GM12878 (cell line): ENCODE results near the gene PPARD. TPM values are rescaled to one million over a fixed set of nuclear protein-coding genes. Genes with fewer than 3 reads are reported as not detected.

Experiments used
- ATAC-seq: fragments of 200-7000 bp; cut with Tn5 transposase; 3 replicates; pipeline ENCODE4 v1.9.1; 2020; ENCODE audit warnings: mild to moderate bottlenecking, moderate library complexity
- BruUV-seq: library from RNA; stranded (reverse); fragments of 400-500 nt; replicated peaks from 2 replicates; lab custom pipeline; 2021; lab: Mats Ljungman, UMichigan
- CTCF ChIA-PET: fragments of 300-600 bp; sonication (Branson Sonifier 250); formaldehyde crosslinking; extraction: SDS; loops from one replicate; lab custom pipeline; 2021; ENCODE audit warnings: inconsistent platforms; lab: Yijun Ruan, JAX
- POLR2A ChIA-PET: fragments of 350-600 bp; formaldehyde crosslinking; extraction: SDS; loops from one replicate; lab custom pipeline; 2021; ENCODE audit warnings: inconsistent platforms; lab: Charles Lee
- RAD21 ChIA-PET: fragments of 300-600 bp; sonication (Branson Sonifier 250); formaldehyde crosslinking; loops from one replicate; lab custom pipeline; 2023; ENCODE audit warnings: antibody characterized with exemption; ENCODE audit not compliant: unreplicated experiment; lab: Charles Lee
- SMC1A ChIA-PET: fragments of 300-600 bp; sonication (Branson Sonifier 250); formaldehyde crosslinking; loops from one replicate; lab custom pipeline; 2023; ENCODE audit not compliant: unreplicated experiment, uncharacterized antibody; lab: Charles Lee
- DNase-seq: peaks from one replicate; pipeline ENCODE4 v3.0.0-alpha.2; 2011; ENCODE audit warnings: low read depth, low spot score
- FAIRE-seq: peaks from 3 replicates; lab custom pipeline; 2011; peaks lifted over from hg19 to GRCh38; lab: Jason Lieb, UNC
- H2AFZ ChIP-seq: 2 replicates; pipeline ENCODE4 v1.6.0; 2011; ENCODE audit warnings: low read depth, low read length, control low read depth; ENCODE audit not compliant: control insufficient read depth
- H3K27ac ChIP-seq: 2 replicates; pipeline ENCODE4 v1.5.1; 2011; ENCODE audit warnings: control low read depth; ENCODE audit not compliant: control insufficient read depth, insufficient read depth
- H3K27me3 ChIP-seq, 2 experiments: replicated peaks in 1 of 2; 2 replicates each; pipeline versions ENCODE4 v1.6.0 to v1.6.1; 2011; ENCODE audit warnings: low read length in 1 of 2; ENCODE audit not compliant: control insufficient read depth in 2 of 2, insufficient read depth in 2 of 2
- H3K36me3 ChIP-seq, 2 experiments: 2 replicates each; pipeline ENCODE4 v1.5.1; 2011; ENCODE audit warnings: low read length in 1 of 2; ENCODE audit not compliant: control insufficient read depth in 2 of 2, insufficient read depth in 2 of 2
- H3K4me1 ChIP-seq: 2 replicates; pipeline ENCODE4 v1.6.1; 2011; ENCODE audit warnings: mild to moderate bottlenecking, low read length, moderate library complexity, mixed read lengths; ENCODE audit not compliant: control insufficient read depth, insufficient read depth
- H3K4me2 ChIP-seq: 2 replicates; pipeline ENCODE4 v1.6.0; 2011; ENCODE audit warnings: control low read depth; ENCODE audit not compliant: control insufficient read depth, insufficient read depth
- H3K4me3 ChIP-seq: fragments of 200-600 bp; sonication (generic); 2 replicates; pipeline ENCODE4 v1.5.1; 2016
- H3K79me2 ChIP-seq: 2 replicates; pipeline ENCODE4 v1.6.0; 2011; ENCODE audit warnings: low read length; ENCODE audit not compliant: control insufficient read depth, insufficient read depth
- H3K9ac ChIP-seq: 2 replicates; pipeline ENCODE4 v1.8.0; 2011; ENCODE audit warnings: low read length, control low read depth, mixed read lengths; ENCODE audit not compliant: control insufficient read depth, insufficient read depth
- H3K9me3 ChIP-seq: replicated peaks from 3 replicates; pipeline ENCODE4 v1.5.1; 2011; ENCODE audit warnings: mild to moderate bottlenecking, low read length; ENCODE audit not compliant: control insufficient read depth, insufficient read depth
- H4K20me1 ChIP-seq: 2 replicates; pipeline ENCODE4 v1.6.0; 2011; ENCODE audit not compliant: control insufficient read depth, insufficient read depth
- FOXM1 ChIP-seq: IDR thresholded peaks from 2 replicates; pipeline ENCODE4 v1.6.1; 2012; ENCODE audit warnings: low read depth, mild to moderate bottlenecking, inconsistent platforms, low read length, moderate library complexity
- IKZF2 ChIP-seq, 2 experiments: fragments of 450-650 bp; IDR thresholded peaks; 2 replicates each; pipeline ENCODE4 v1.6.1; 2017; ENCODE audit warnings: mild to moderate bottlenecking in 2 of 2, moderate library complexity in 2 of 2
- MTA2 ChIP-seq: fragments of 450-650 bp; IDR thresholded peaks from 2 replicates; pipeline ENCODE4 v1.6.1; 2016; ENCODE audit warnings: low read depth, mild to moderate bottlenecking, moderate library complexity
- RCOR1 ChIP-seq: conservative IDR thresholded peaks from 2 replicates; pipeline ENCODE4 v1.6.1; 2012; ENCODE audit warnings: low read depth, low read length, improper control_type of control experiment
- SMARCA5 ChIP-seq: fragments of 450-650 bp; IDR thresholded peaks from 2 replicates; pipeline ENCODE4 v1.6.1; 2017; ENCODE audit warnings: mild to moderate bottlenecking
- YY1 ChIP-seq: IDR thresholded peaks from 2 replicates; pipeline ENCODE4 v1.6.1; 2011; ENCODE audit warnings: low read depth, mild to moderate bottlenecking, low read length
- ZZZ3 ChIP-seq: IDR thresholded peaks from 2 replicates; pipeline ENCODE4 v1.6.1; 2011; ENCODE audit warnings: low read depth; ENCODE audit not compliant: control insufficient read depth, insufficient read length
- WGBS: methylation state at CpG from one replicate; pipeline ENCODE4 v1.1.6; 2016; ENCODE audit warnings: low lambda C conversion rate; ENCODE audit not compliant: insufficient replicate concordance, insufficient coverage; ENCODE audit errors: missing lambda C conversion rate; 5-methylcytosine and 5-hydroxymethylcytosine counted together
- in situ Hi-C: fragments of 300-500 bp; cut with MboI; formaldehyde crosslinking; loops from 9 replicates; pipeline ENCODE4 v1.14.3; 2018; ENCODE audit warnings: mixed read lengths
- intact Hi-C: fragments of 100-400 bp; cut with micrococcal nuclease; formaldehyde crosslinking; loops from one replicate; pipeline ENCODE4 v1.14.2; 2022; ENCODE audit not compliant: unreplicated experiment
- polyA plus RNA-seq, 11 experiments: library from polyadenylated mRNA; depleted of rRNA in 4 of 11; unstranded in 6 of 11; stranded (reverse) in 5 of 11; fragments of >200 nt; fragmentation: Nextera tagmentation in 4 of 11; fragmentation: Illumina TruSeq in 1 of 11; extraction: Ambion mirVana in 4 of 11; extraction: Trizol in 1 of 11; gene quantifications; 1 replicate in 1 of 11; 2 replicates in 10 of 11; pipeline versions ENCODE4 v1.2.1 to v1.2.3, GENCODE V29; 2011 to 2016; ENCODE audit warnings: inconsistent platforms in 2 of 11, missing spikeins in 2 of 11, low read depth in 1 of 11
- total RNA-seq, 4 experiments: library from RNA; depleted of rRNA in 3 of 4; stranded (reverse); fragments of >200 nt in 3 of 4; fragmentation: Illumina TruSeq in 1 of 4; extraction: Trizol in 1 of 4; gene quantifications; 2 replicates each; pipeline versions ENCODE4 v1.2.1 to v1.2.3, GENCODE V29; 2013 to 2021
- TF ChIP-seq, protein P1 (sequence below): IDR thresholded peaks from 2 replicates; pipeline ENCODE4 v1.6.1; 2012; ENCODE audit warnings: improper control_type of control experiment, low read depth, low read length; ENCODE audit not compliant: insufficient replicate concordance

PPARD gene
- total and polyA plus RNA-seq, 10 of the 15 experiments (the other 5 are each of a cell fraction or from before 2014, with no cell fraction given): 0.05 to 12.6 (median 6.7) TPM

DNA sequence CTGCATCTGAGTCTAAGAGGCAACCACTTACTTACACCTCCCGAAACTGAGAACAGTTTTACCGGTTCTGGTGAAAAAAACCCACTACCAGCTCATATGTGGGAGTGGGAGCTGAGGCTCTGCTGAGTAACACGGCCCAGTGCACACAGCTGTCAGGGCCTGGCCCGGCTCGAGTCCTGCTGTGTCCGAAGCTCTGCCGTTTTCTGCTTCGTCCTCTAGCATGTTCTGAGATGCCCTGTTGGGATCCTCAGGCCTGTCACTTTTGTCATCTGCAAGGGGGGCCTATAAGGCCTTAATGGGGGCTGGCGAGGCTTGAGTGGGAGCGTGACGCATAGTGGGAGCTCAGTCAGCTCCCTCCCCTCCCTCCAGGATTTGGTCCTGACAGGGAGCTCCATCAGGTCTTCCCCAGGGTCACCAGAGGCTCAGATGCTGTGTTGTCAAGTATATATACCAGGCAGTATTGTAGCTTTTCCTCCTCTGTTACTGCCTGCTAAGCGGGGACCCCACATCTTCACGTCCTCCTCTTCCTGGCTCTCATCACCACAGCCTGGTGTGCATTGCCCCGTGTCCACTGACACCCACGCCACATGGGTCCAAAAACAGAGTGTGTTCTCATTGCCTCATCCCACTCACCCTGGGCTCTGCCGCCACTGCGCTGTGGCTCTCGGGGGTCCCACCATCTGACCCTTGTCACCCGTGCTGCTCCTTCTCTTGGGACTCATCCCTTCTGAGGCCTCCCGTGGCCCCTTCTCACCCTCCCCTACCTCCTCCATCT, 64.5 kb downstream of the PPARD start (continued):
- TF ChIP-seq, protein P1, sequence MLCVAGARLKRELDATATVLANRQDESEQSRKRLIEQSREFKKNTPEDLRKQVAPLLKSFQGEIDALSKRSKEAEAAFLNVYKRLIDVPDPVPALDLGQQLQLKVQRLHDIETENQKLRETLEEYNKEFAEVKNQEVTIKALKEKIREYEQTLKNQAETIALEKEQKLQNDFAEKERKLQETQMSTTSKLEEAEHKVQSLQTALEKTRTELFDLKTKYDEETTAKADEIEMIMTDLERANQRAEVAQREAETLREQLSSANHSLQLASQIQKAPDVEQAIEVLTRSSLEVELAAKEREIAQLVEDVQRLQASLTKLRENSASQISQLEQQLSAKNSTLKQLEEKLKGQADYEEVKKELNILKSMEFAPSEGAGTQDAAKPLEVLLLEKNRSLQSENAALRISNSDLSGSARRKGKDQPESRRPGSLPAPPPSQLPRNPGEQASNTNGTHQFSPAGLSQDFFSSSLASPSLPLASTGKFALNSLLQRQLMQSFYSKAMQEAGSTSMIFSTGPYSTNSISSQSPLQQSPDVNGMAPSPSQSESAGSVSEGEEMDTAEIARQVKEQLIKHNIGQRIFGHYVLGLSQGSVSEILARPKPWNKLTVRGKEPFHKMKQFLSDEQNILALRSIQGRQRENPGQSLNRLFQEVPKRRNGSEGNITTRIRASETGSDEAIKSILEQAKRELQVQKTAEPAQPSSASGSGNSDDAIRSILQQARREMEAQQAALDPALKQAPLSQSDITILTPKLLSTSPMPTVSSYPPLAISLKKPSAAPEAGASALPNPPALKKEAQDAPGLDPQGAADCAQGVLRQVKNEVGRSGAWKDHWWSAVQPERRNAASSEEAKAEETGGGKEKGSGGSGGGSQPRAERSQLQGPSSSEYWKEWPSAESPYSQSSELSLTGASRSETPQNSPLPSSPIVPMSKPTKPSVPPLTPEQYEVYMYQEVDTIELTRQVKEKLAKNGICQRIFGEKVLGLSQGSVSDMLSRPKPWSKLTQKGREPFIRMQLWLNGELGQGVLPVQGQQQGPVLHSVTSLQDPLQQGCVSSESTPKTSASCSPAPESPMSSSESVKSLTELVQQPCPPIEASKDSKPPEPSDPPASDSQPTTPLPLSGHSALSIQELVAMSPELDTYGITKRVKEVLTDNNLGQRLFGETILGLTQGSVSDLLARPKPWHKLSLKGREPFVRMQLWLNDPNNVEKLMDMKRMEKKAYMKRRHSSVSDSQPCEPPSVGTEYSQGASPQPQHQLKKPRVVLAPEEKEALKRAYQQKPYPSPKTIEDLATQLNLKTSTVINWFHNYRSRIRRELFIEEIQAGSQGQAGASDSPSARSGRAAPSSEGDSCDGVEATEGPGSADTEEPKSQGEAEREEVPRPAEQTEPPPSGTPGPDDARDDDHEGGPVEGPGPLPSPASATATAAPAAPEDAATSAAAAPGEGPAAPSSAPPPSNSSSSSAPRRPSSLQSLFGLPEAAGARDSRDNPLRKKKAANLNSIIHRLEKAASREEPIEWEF: no peak

DNA sequence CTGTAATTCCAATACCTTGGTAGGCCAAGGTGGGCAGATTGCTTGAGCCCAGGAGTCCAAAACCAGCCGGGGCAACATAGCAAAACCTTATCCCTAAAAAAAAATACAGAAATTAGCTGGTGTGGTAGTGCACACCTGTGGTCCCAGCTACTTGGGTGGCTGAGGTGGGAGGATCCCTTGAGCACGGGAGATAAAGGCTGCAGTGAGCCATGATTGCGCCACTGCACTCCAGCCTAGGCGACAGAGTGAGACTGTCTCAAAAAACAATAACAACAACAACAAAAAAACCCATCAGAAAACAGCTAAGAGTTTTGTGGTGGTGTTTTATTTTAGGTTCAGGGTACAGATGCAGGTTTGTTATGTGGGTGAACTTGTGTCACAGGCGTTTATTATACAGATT, 66.9 kb downstream of the PPARD start:
- WGBS: 79% methylated on average over 5 of the region's 5 CpGs
- Histone ChIP-seq H3K4me2 (no peak overlapping the region), H3K27ac (no peak overlapping the region), H3K4me1 (peaks cover 5% of the 10 kb centered on the region), H4K20me1 (no peaks in the 10 kb centered on the region), H3K9me3 (no peaks in the 10 kb centered on the region), H3K4me3 (no peak overlapping the region), H3K79me2 (no peaks in the 10 kb centered on the region), H3K27me3 (no peaks in the 10 kb centered on the region), H3K36me3 (peaks cover 1 to 6% of the 10 kb centered on the region in 2 experiments; a peak in 3 of 4 replicates), H2AFZ (no peak overlapping the region), H3K9ac (no peak overlapping the region)
- intact Hi-C loops (no loop called here), in situ Hi-C loops (no loop called here)
- DNase-seq (no peak), FAIRE-seq (no peak), ATAC-seq (no peak)
- ChIA-PET POLR2A (no interaction called here), SMC1A (interaction anchor here (1.2 kb wide), 1 partner anchor 41 kb away, joined by 3 read pairs; no protein-coding TSS in a partner anchor), CTCF (no interaction called here), RAD21 (no interaction called here)
- BruUV-seq: no TSS peak
- TF ChIP-seq YY1 (no peak), MTA2 (no peak), ZZZ3 (no peak), SMARCA5 (no peak), IKZF2 (IDR thresholded peaks at IDR 0.05) (no peak), FOXM1 (no peak), RCOR1 (no peak)
- TF ChIP-seq, protein P1: no peak
